ENCODE data around the gene SLC25A11. TPM values are rescaled to one million over a fixed set of nuclear protein-coding genes. Genes with fewer than 3 reads are reported as not detected.

Gene SLC25A11
- total RNA-seq, 1 experiment from 2014 or later = 43.9 TPM

- Histone ChIP-seq H3K36me3 (no peaks in the 10 kb centered on the region), H3K4me3 (no peak overlapping the region), H3K27ac (no peak overlapping the region), H3K27me3 (no peaks in the 10 kb centered on the region), H3K9me3 (replicated peaks) (no peaks in the 10 kb centered on the region), H3K4me1 (no peaks in the 10 kb centered on the region)
- no peak for DNase-seq
Observed at GRCh38 chr17:4891411-4892410, 48.1 kb downstream of the SLC25A11 start.

- H3K27me3 ChIP-seq = no peaks in the 10 kb centered on the region
- H3K9me3 ChIP-seq (replicated peaks) = no peaks in the 10 kb centered on the region
- no peak for DNase-seq
- H3K27ac ChIP-seq = no peak overlapping the region
- no peaks in the 10 kb centered on the region for H3K36me3 ChIP-seq
- no peak overlapping the region for H3K4me3 ChIP-seq
- H3K4me1 ChIP-seq = no peaks in the 10 kb centered on the region
Observed at GRCh38 chr17:4887581-4887980, 52.3 kb downstream of the SLC25A11 start.

Other genes with a start within 250 kb of the SLC25A11 start
- 23.6 and 27.2 TPM in 2 replicates for gene PELP1, start 235.9 kb downstream of the SLC25A11 start, total RNA-seq (2014; rRNA removed; shearing (Covaris generic))
- gene ARRB2, start 229.4 kb downstream of the SLC25A11 start, total RNA-seq (2014; rRNA removed; shearing (Covaris generic)) = 23.3 and 23.9 TPM in 2 replicates
- gene MED11, start 208.6 kb downstream of the SLC25A11 start, total RNA-seq (2014; rRNA removed; shearing (Covaris generic)) = 5.5 and 5.6 TPM in 2 replicates
- not detected in 2 replicates for gene ZMYND15, start 200.2 kb downstream of the SLC25A11 start, total RNA-seq (2014; rRNA removed; shearing (Covaris generic))
- not detected in 2 replicates for gene CXCL16, start 200.1 kb downstream of the SLC25A11 start, total RNA-seq (2014; rRNA removed; shearing (Covaris generic))
- gene TM4SF5, start 168.2 kb downstream of the SLC25A11 start, total RNA-seq (2014; rRNA removed; shearing (Covaris generic)) = not detected in 2 replicates
- 4.3 and 8.3 TPM in 2 replicates for gene VMO1, start 153.7 kb downstream of the SLC25A11 start, total RNA-seq (2014; rRNA removed; shearing (Covaris generic))
- gene GLTPD2, start 151.1 kb downstream of the SLC25A11 start, total RNA-seq (2014; rRNA removed; shearing (Covaris generic)) = not detected in 2 replicates
- 120 and 135 TPM in 2 replicates for gene PSMB6, start 143.9 kb downstream of the SLC25A11 start, total RNA-seq (2014; rRNA removed; shearing (Covaris generic))
- 11.7 and 14.8 TPM in 2 replicates for gene PLD2, start 132.9 kb downstream of the SLC25A11 start, total RNA-seq (2014; rRNA removed; shearing (Covaris generic))
- gene MINK1, start 106.7 kb downstream of the SLC25A11 start, total RNA-seq (2014; rRNA removed; shearing (Covaris generic)) = 12.2 and 12.4 TPM in 2 replicates
- gene C17orf107, start 40.5 kb downstream of the SLC25A11 start, total RNA-seq (2014; rRNA removed; shearing (Covaris generic)) = 0.16 and 0.20 TPM in 2 replicates
- 0.10 and 0.20 TPM in 2 replicates for gene CHRNE, start 36.9 kb downstream of the SLC25A11 start, total RNA-seq (2014; rRNA removed; shearing (Covaris generic))
- not detected in 2 replicates for gene GP1BA, start 7.8 kb downstream of the SLC25A11 start, total RNA-seq (2014; rRNA removed; shearing (Covaris generic))
- 35.7 and 38.7 TPM in 2 replicates for gene RNF167, start 222 bp upstream of the SLC25A11 start, total RNA-seq (2014; rRNA removed; shearing (Covaris generic))
- gene PFN1, start 8.5 kb upstream of the SLC25A11 start, total RNA-seq (2014; rRNA removed; shearing (Covaris generic)) = 1,061 and 1,115 TPM in 2 replicates
- 124 and 129 TPM in 2 replicates for gene ENO3, start 11.1 kb upstream of the SLC25A11 start, total RNA-seq (2014; rRNA removed; shearing (Covaris generic))
- 36.8 and 39.1 TPM in 2 replicates for gene SPAG7, start 27.8 kb upstream of the SLC25A11 start, total RNA-seq (2014; rRNA removed; shearing (Covaris generic))
- gene CAMTA2, start 47.6 kb upstream of the SLC25A11 start, total RNA-seq (2014; rRNA removed; shearing (Covaris generic)) = 3.7 and 3.9 TPM in 2 replicates
- gene INCA1, start 57.5 kb upstream of the SLC25A11 start, total RNA-seq (2014; rRNA removed; shearing (Covaris generic)) = not detected in 2 replicates
- 24.2 and 32.7 TPM in 2 replicates for gene KIF1C, start 57.9 kb upstream of the SLC25A11 start, total RNA-seq (2014; rRNA removed; shearing (Covaris generic))
- gene SLC52A1, start 95.4 kb upstream of the SLC25A11 start, total RNA-seq (2014; rRNA removed; shearing (Covaris generic)) = not detected in 2 replicates
- gene ZFP3, start 138.4 kb upstream of the SLC25A11 start, total RNA-seq (2014; rRNA removed; shearing (Covaris generic)) = 1.7 and 1.8 TPM in 2 replicates
- 5.4 and 6.8 TPM in 2 replicates for gene ZNF232, start 171.8 kb upstream of the SLC25A11 start, total RNA-seq (2014; rRNA removed; shearing (Covaris generic))
- gene USP6, start 176.0 kb upstream of the SLC25A11 start, total RNA-seq (2014; rRNA removed; shearing (Covaris generic)) = not detected in 2 replicates

All from SJCRH30 (cell line).